BLaER1 (cell line): ENCODE results near the gene FBP1.
A peak's percentile ranks its signal among the peaks of the same experiment; 100 is the strongest.

Experiments used
- H3K27ac ChIP-seq: shearing (Covaris generic); formaldehyde crosslinking; 2 replicates; pipeline ENCODE4 v1.8.1; 2022
- H3K27me3 ChIP-seq: shearing (Covaris generic); formaldehyde crosslinking; 2 replicates; pipeline ENCODE4 v1.8.1; 2022
- H3K36me3 ChIP-seq: shearing (Covaris generic); formaldehyde crosslinking; 2 replicates; pipeline ENCODE4 v1.8.1; 2022
- H3K4me1 ChIP-seq: shearing (Covaris generic); formaldehyde crosslinking; 2 replicates; pipeline ENCODE4 v1.8.1; 2022
- H3K4me2 ChIP-seq: shearing (Covaris generic); formaldehyde crosslinking; 2 replicates; pipeline ENCODE4 v1.8.1; 2022
- H3K4me3 ChIP-seq: shearing (Covaris generic); formaldehyde crosslinking; 2 replicates; pipeline ENCODE4 v1.8.1; 2022
- H3K9ac ChIP-seq: shearing (Covaris generic); formaldehyde crosslinking; 2 replicates; pipeline ENCODE4 v1.8.1; 2022
- H3K9me3 ChIP-seq: shearing (Covaris generic); formaldehyde crosslinking; 2 replicates; pipeline ENCODE4 v1.8.1; 2022
- H4K20me1 ChIP-seq: shearing (Covaris generic); formaldehyde crosslinking; 2 replicates; pipeline ENCODE4 v1.8.1; 2022
- Cebpa-rat ChIP-seq: shearing (Covaris generic); IDR thresholded peaks from 2 replicates; pipeline ENCODE4 v1.8.1; 2022

Gene FBP1

DNA sequence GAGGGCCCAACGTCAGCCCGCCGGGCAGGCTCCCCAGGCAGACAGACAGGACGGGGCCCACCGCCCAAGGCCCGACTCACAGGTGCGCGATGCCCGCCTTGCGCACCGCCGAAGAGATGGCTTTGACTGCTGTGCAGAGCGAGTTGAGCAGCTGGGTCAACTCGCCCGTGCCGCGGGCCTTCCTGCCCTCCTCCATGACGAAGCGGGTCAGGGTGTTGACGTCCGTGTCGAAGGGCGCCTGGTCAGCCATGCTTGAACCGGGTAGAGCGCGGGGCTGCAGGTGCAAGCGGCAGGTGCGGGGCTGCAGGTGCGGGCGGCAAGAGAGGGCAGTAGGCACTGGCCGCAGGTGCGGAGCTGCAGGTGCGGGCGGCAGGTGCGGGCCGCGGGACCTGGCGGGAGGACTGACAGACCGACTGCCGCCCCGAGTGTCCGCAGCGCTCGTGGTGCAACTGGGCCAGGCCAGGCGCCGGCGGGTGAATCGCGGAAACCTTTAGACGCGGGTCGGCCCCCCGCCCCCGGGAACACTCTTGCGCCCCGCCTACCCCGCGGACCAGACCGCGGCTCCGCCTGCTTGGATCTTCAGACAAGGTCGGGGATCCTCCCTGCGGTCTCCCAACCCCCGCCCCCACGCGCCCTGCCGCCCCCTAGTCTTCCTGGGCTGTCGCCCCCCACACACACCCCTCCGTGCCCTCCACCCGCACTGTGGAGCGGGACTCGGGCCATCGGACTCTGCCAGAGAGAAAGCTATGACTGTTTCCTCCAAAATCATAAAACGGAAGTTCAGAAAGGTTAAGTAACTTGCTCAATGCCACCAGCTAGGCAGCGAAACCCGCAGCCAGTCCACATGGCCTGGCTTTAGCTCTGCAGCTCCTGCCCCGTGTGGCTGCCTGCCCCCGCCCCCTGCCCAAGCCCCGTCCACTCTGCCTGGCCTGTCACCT, at the start of gene FBP1:
Gene FBP1 (minus strand): TSS at position 458 of the 938 bp plus-strand sequence. CDS start 208 bp downstream, at position 250.
- Histone ChIP-seq H3K27me3 (peaks cover 30% of the 10 kb centered on the region), H3K27ac (peak within 1 kb of the TSS; percentile 51; the same call in 1 of the 2 replicates), H3K9ac (no peak within 1 kb of the TSS; the same call in 1 of the 2 replicates), H3K4me2 (peak within 1 kb of the TSS; percentile 89), H3K9me3 (peaks cover 12% of the 10 kb centered on the region), H4K20me1 (no peaks in the 10 kb centered on the region), H3K36me3 (no peaks in the 10 kb centered on the region), H3K4me3 (peak within 1 kb of the TSS; percentile 66), H3K4me1 (peaks cover 44% of the 10 kb centered on the region)
- TF ChIP-seq Cebpa-rat, result no peak

GRCh38 chr9:94687451-94687850, 48.1 kb upstream of the FBP1 start:
- Histone ChIP-seq H3K36me3 (no peaks in the 10 kb centered on the region), H3K4me3 (no peak overlapping the region), H3K27ac (no peak overlapping the region), H3K4me1 (peaks cover 19% of the 10 kb centered on the region), H3K4me2 (no peak overlapping the region), H3K9me3 (no peaks in the 10 kb centered on the region), H3K27me3 (no peaks in the 10 kb centered on the region), H3K9ac (no peak overlapping the region), H4K20me1 (no peaks in the 10 kb centered on the region)
- no peak for TF ChIP-seq Cebpa-rat

GRCh38 chr9:94685359-94685758, 46.0 kb upstream of the FBP1 start:
- no peaks in the 10 kb centered on the region for H4K20me1 ChIP-seq
- no peak overlapping the region for H3K4me2 ChIP-seq
- no peaks in the 10 kb centered on the region for H3K9me3 ChIP-seq
- no peaks in the 10 kb centered on the region for H3K36me3 ChIP-seq
- no peaks in the 10 kb centered on the region for H3K27me3 ChIP-seq
- H3K4me1 ChIP-seq, result peaks cover 19% of the 10 kb centered on the region
- no peak overlapping the region for H3K9ac ChIP-seq
- H3K27ac ChIP-seq, result no peak overlapping the region
- no peak for TF ChIP-seq Cebpa-rat
- H3K4me3 ChIP-seq, result no peak overlapping the region

GRCh38 chr9:94681508-94681907, 42.2 kb upstream of the FBP1 start:
- no peak for TF ChIP-seq Cebpa-rat
- Histone ChIP-seq H3K4me2 (no peak overlapping the region), H3K27me3 (no peaks in the 10 kb centered on the region), H3K4me1 (peaks cover 10% of the 10 kb centered on the region), H3K4me3 (no peak overlapping the region), H3K9me3 (peaks cover 4% of the 10 kb centered on the region), H3K27ac (no peak overlapping the region), H3K9ac (no peak overlapping the region), H3K36me3 (no peaks in the 10 kb centered on the region), H4K20me1 (no peaks in the 10 kb centered on the region)

DNA sequence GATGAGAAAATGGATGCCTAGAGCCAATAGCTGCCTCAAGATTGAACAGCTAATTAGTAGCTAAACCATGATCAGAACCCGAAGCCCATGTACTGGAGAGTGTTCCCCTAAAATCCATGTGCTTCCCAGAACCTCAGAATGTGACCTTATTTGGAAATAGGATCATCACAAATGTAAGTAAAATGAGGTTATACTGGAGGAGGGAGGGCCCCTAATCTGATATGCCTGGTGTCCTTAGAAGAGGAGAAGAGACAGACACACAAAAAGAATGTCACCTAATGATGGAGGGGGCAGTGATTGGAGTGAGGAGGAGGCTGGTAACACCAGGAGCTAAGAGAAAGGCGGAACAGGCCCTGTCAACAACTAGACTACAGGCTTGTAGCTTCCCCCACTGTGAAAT, 41.3 kb upstream of the FBP1 start:
- TF ChIP-seq Cebpa-rat, result no peak
- Histone ChIP-seq H4K20me1 (no peaks in the 10 kb centered on the region), H3K9ac (no peak overlapping the region)

GRCh38 chr9:94680020-94680419, 40.7 kb upstream of the FBP1 start:
- Histone ChIP-seq H3K36me3 (no peaks in the 10 kb centered on the region), H3K27ac (no peak overlapping the region), H3K4me3 (no peak overlapping the region), H3K9me3 (peaks cover 5% of the 10 kb centered on the region), H3K4me2 (no peak overlapping the region), H3K27me3 (no peaks in the 10 kb centered on the region), H3K4me1 (no peaks in the 10 kb centered on the region; the same call in 1 of the 2 replicates), H3K9ac (no peak overlapping the region), H4K20me1 (no peaks in the 10 kb centered on the region)
- TF ChIP-seq Cebpa-rat, result no peak

More for the DNA sequence above, 41.3 kb upstream of the FBP1 start:
- H3K27me3 ChIP-seq, result no peaks in the 10 kb centered on the region
- H3K9me3 ChIP-seq, result peaks cover 5% of the 10 kb centered on the region
- H3K4me1 ChIP-seq, result peaks cover under 1% of the 10 kb centered on the region
- H3K36me3 ChIP-seq, result no peaks in the 10 kb centered on the region
- H3K27ac ChIP-seq, result no peak overlapping the region
- no peak overlapping the region for H3K4me3 ChIP-seq
- no peak overlapping the region for H3K4me2 ChIP-seq

DNA sequence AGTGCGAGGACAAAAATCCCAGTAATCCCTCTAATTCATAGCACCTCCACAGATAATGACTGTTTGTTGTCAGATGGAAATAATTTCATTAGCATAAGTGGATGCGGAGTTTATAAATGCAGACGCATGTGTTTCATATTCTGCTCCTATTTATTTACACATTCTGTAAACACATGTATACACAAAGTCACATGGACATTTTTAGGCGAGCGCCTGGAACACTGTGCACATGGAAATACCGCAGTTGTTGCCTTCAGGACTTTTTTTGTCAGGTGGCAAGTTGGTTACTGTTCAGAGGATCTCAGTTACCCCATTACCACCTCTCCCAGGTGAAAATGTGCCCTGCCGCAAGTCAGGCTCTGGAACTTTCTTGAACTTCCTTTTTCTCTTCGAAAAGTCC, 40.3 kb upstream of the FBP1 start:
- no peak overlapping the region for H3K27ac ChIP-seq
- no peak for TF ChIP-seq Cebpa-rat

GRCh38 chr9:94677929-94678328, 38.6 kb upstream of the FBP1 start:
- H3K36me3 ChIP-seq, result no peaks in the 10 kb centered on the region
- no peak for TF ChIP-seq Cebpa-rat
- no peak overlapping the region for H3K4me3 ChIP-seq
- no peaks in the 10 kb centered on the region; the same call in 1 of the 2 replicates for H3K4me1 ChIP-seq
- no peaks in the 10 kb centered on the region for H4K20me1 ChIP-seq
- no peak overlapping the region for H3K9ac ChIP-seq
- peaks cover 5% of the 10 kb centered on the region for H3K9me3 ChIP-seq
- H3K27me3 ChIP-seq, result no peaks in the 10 kb centered on the region
- H3K27ac ChIP-seq, result no peak overlapping the region
- H3K4me2 ChIP-seq, result no peak overlapping the region

More for the DNA sequence above, 40.3 kb upstream of the FBP1 start:
- Histone ChIP-seq H3K4me1 (no peaks in the 10 kb centered on the region; the same call in 1 of the 2 replicates), H3K4me3 (no peak overlapping the region), H3K36me3 (no peaks in the 10 kb centered on the region), H3K27me3 (no peaks in the 10 kb centered on the region), H4K20me1 (no peaks in the 10 kb centered on the region), H3K9me3 (peaks cover 5% of the 10 kb centered on the region), H3K4me2 (no peak overlapping the region), H3K9ac (no peak overlapping the region)

DNA sequence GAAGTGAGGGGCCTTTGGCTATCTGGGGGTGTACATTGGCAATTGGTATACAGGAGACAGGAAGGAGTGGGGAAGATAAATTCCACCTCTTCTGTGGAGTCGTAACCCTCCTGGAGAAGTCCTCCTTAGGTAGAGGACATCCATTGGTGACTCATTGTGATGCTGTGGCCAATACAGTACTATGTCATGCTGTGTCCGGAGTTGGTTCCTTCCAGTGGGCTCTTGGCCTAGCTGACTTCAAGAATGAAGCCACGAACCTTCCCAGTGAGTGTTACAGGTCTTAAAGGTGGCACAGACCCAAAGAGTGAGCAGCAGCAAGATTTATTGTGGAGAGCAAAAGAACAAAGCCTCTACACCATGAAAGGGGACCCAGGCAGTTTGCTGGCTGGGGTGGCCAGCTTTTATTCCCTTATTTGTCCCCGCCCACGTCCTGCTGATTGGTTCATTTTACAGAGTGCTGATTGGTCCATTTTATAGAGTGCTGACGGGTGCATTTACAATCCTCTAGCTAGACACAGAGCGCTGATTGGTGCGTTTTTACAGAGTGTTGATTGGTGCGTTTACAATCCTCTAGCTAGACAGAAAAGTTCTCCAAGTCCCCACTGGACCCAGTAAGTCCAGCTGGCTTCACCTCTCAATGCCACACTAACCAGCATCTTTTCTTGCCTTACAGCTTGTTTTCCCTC, 37.3 kb upstream of the FBP1 start:
- no peak overlapping the region for H3K27ac ChIP-seq
- H3K27me3 ChIP-seq, result no peaks in the 10 kb centered on the region
- H3K9me3 ChIP-seq, result peaks cover 5% of the 10 kb centered on the region
- no peak overlapping the region for H3K4me2 ChIP-seq
- no peaks in the 10 kb centered on the region for H4K20me1 ChIP-seq
- H3K4me1 ChIP-seq, result no peaks in the 10 kb centered on the region; the same call in 1 of the 2 replicates
- no peak overlapping the region for H3K9ac ChIP-seq
- TF ChIP-seq Cebpa-rat, result no peak
- H3K4me3 ChIP-seq, result no peak overlapping the region
- H3K36me3 ChIP-seq, result no peaks in the 10 kb centered on the region
